ENCODE results near the gene FCRLA.
"Not testable (repeated sequence)": the region's sequence is repeated elsewhere in the genome, so short reads cannot be mapped to it uniquely, and the experiment has no call there.

Gene FCRLA

DNA sequence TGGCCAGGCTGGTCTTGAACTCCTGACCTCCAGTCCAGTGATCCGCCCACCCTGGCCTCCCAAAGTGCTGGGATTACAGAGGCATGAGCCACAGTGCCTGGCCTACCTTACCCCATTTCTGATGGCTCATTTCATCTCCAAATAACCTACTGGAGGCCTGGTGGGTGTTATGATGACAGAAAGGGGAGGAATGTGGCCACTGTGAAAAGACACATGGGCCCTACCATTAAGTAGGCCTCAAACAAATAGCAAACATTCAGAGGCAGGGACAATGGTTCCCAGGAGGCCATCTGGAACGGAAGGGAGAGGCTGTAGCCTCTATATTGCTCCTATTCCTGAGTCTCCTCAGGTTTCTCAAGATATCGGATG lies 932 bp upstream of the FCRLA start:
- no peak for DNase-seq (ENCODE audit: low read depth)

DNA sequence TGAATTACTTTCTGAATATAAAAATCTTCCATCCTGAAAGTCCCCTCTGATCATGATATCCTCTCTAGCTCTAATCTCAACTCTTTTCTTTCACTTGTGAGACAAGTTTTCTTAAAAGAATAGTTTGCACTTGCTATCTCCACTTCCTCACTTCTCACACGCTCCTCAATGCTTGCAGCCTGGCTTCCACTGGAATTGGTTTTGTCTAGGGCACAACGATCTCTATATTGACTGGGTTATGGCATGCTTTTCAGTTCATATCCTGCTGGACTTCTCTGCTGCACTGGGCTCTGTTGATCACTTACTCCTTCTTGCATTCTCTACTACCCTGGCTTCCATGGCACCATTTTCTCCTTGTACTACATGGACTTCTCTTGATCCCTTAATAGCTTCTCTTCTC lies 474 bp downstream of the FCRLA start:
- DNase-seq (ENCODE audit: low read depth) = no peak

DNA sequence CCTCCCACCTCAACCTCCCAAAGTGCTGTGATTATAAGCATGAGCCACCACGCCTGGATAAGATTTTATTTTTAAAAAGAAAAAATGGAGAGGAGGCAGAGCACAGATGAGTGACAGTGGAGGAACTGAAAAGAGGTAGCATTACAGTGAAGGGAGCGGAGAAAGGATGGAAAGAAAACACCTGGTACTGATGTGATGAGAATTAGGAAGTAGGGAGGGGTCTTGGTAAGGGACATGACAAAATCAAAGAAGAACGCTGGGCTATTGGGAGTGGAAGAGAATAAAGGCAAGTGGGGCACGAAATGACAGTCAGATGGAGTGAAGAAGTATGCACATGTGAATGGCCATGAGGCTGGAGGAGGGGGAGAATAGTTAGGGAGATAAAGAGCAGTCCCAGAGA lies 2.3 kb downstream of the FCRLA start:
- no peak for DNase-seq (ENCODE audit: low read depth)

DNA sequence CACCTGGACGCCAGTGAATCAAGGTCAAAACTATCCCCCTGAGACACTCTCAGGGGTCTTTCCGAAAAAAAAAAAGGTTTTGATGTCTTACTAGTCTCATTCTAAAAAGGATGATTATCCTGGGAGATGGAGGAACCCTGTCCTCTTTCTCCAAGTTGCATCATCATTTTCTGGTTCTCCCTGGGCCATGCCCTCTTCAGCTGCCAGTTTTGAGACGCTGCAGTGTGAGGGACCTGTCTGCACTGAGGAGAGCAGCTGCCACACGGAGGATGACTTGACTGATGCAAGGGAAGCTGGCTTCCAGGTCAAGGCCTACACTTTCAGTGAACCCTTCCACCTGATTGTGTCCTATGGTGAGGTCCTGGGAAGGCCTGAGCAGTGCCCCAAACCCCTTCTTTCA lies 3.5 kb downstream of the FCRLA start:
- no peak for DNase-seq (ENCODE audit: low read depth)

DNA sequence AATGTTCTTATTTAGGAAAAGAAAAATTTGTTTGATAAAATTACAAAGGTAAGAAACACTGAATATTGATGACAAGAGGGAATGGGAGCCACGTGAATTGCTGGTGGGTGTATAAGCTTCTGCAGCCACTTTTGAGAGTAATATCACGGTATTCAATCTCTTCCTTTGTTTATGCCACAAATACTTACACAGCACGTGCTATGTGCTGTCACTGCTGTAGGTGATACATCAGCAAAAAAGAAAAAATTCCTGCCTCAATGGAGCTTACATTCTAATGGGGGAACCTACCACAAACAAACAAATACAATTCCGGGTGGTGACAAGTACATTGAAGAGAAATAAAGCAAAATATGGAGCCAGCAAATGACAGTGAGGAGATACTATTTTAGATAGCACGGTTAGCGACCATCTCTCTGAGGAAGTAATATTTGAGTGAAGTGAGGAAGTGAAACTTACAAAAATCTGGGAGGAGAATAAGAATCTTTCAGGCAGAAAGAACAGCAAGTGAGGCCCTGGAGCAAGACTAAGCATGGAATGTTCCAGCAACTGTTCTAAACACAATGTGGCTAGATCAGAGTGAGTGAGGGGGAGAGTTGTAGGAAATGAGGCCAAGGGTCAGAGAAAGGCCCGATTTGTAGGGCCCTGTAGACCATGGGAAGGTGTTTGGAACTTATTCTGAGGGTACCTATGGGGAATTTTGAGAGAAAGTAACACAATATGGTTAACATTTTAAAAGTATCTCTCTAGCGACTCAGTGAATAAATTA lies 11.7 kb downstream of the FCRLA start:
- no peak for DNase-seq (ENCODE audit: low read depth)

DNA sequence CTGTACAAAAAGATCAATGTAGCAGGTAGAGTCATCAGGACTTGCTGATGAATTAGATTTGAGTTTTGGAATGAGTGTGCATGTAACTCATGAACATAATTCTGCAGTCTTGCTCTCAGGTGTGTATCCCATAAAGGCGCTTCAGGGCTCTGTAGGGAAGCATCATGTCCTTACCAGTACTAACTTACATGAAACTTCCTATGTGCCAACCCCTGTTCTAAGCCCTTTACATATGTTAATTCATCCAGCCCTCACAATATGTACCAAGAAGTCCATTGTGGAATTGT lies 12.2 kb downstream of the FCRLA start:
- DNase-seq (ENCODE audit: low read depth) = no peak

DNA sequence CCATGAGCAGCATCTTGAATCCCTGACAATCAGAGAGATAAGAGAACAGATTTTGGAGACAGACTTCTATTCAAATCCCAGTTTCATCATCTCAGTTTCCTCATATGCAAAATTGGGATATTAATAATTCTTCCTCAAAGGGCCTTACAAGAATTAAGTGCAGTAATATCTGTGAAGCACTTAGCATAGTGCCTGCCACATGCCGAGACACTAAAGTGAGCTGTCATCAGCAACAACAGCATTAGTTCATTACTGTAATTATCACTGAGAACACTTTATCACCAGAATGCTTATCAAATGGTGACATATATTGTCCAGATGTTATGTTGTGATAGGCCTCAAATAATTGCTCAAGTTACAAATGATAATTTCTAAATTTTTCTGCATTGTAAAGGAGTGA lies 13.4 kb downstream of the FCRLA start:
- DNase-seq (ENCODE audit: low read depth) = no peak

DNA sequence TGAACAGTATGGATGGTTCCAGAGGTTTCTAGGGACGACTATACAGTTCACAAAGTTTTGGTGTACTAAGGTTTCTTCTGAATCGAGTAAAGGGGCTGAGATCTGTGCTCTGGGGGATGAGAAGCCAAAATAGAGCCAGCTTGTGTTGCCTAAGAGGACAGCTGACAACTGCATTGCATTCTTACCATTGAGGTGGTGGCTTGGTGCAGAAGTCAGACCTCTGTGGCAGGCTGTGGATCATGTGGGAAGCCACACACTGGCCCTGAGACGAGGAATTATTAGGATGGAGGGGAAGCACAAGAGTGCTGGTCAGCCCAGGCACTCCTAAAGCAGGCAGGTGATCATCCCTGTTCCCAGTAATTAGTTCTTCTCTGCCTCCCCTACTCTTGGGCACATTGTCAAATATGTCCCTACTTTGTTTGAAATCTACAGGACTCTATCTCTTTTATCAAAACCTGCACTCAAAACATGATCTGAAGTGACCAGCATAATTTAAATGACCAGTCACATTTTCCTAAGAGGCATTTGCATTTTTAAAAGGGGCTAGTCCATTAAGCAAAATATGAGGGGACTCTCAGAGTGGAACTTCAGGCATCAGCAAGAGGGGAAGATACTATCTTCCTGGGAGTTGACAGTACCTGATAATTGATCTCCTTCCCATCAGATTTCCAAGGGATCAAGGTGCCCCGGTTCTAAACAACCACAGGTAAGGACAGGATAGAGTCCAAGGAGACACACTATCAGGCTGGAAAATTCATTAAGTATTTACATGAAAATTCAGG lies 14.1 kb downstream of the FCRLA start, which contains the start of gene FCRLB:
FCRLB (plus strand) TSS at position 589 of the 782 bp plus-strand sequence. CDS start 1,129 bp downstream, outside the sequence.
- no peak for DNase-seq (ENCODE audit: low read depth)

DNA sequence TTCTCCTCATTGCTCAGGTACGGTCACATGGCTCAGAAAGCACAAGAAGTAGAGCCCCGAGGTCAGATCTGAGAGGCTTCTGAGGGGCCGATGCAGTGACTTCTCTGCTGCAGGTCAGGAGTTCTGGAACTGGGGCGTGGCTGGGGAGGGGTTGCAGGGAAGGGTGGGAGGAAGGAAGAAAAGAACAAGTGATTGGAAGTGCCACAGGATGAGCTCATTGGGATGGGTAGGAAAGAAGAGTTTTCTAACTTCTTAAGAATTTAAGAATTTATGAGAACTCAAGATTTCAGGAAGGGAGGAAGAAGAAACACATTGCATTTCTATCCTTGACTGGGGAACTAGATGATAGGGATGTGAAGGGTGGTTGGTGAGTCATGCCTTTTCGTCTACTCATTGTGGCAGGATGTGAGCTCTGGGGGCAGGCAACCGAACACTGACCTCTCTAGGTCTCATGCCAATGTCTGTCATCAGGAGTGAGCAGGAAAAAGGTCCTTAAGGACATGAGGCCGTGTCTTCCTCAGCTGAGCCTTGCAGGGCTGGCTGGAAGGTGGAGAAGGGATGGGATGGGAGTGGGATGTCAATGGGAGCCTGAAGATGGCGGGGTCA lies 14.8 kb downstream of the FCRLA start:
- no peak for DNase-seq (ENCODE audit: low read depth)

DNA sequence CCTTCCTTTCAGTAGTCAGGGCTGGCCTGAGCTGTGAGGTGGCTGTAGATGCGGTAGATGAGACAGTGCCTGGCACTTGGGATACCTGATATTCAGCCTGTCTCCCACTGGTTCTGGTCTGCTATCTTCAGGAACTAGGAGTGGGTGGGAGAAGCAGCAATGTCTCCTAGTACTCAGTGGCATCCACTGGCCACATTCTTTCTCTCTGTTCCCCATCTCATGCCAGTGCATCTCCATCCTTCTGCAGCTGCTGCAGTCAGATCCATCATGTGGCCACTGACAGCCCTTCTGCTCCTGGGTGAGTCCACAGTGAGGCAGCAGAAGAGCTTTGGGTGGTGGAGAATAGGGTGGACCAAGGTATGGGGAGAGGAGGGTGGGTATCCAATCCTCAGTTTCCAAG lies 15.4 kb downstream of the FCRLA start:
- DNase-seq (ENCODE audit: low read depth) = no peak

DNA sequence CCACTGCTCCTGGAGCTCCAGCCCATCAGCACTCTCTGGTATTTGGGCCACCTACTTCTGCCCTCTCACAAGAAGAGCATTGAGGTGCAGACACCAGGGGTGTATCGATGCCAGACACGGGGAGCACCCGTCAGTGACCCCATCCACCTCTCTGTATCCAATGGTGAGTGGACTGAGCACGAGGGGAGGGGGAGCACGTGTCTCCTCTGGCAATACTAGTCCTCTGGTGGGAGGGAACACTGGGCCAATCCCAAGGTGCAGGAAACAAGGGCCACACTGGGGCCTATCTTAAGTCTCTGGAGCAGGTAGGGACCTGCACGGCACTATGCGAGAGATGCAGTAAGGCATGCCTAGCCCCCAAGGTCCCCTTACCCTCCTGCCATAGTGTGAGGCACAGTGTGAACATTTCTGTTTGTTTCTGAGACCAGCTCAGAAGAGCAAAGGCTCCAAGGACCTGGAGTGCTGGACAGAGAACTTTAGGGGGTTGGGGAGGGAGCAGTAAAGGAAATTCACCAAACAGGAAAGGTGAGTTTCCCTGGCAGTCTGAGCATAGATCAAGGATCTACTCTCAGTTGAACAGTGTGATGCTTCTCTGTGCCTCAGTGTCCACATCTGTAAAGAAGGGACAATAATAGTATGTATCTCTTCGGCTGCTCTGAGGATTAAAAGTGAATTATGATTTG lies 16.6 kb downstream of the FCRLA start:
- DNase-seq (ENCODE audit: low read depth) = no peak

DNA sequence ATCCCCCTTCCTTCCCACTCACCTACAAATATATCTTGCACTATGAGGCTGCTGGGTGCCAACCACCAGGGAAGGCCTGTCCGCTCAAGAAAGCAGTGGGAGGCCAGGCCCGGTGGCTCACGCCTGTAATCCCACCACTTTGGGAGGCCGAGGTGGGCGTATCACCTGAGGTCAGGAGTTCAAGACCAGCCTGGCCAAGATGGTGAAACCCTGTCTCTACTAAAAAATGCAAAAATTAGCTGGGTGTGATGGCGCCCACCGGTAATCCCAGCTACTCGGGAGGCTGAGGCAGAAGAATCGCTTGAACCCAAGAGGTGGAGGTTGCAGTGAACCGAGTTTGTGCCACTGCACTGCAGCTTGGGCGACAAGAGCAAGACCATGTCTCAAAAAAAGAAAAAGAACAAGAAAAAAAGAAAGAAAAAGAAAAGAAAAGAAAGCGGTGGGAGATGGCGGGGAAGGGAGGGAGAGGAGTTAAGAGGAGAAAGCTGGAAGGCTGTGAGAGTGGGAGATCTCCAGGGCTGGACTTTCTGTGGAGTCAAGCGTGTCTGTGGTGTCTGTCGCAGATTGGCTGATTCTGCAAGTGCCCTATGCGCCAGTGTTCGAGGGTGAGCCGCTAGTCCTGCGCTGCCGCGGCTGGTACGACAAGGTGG lies 18.4 kb downstream of the FCRLA start:
- DNase-seq (ENCODE audit: low read depth) = not testable (repeated sequence)

DNA sequence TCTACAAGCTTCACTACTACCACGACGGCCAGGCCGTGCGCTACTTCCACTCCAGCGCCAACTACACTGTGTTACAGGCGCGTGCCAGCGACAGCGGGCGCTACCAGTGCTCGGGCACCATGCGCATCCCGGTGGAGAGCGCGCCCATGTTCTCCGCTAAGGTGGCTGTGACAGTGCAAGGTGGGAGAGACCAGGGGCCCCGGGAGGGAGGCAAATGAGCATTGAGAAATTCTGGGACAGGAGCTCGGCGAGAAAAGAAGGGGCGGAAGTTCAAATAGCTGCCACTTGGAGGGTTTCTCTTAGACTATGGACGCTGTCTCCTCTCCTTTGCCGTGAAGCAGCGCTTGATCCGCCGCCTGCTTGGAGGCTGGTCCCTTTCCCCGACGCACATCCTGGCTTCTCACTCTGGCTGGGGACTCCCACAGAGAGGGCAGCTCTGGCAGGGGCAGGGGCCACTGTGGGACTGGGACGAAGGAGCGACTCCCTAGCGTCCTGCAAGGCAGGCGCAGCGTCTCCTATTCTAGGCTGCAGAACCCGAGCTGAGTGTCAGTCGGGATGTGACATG lies 19.0 kb downstream of the FCRLA start:
- no peak for DNase-seq (ENCODE audit: low read depth)

DNA sequence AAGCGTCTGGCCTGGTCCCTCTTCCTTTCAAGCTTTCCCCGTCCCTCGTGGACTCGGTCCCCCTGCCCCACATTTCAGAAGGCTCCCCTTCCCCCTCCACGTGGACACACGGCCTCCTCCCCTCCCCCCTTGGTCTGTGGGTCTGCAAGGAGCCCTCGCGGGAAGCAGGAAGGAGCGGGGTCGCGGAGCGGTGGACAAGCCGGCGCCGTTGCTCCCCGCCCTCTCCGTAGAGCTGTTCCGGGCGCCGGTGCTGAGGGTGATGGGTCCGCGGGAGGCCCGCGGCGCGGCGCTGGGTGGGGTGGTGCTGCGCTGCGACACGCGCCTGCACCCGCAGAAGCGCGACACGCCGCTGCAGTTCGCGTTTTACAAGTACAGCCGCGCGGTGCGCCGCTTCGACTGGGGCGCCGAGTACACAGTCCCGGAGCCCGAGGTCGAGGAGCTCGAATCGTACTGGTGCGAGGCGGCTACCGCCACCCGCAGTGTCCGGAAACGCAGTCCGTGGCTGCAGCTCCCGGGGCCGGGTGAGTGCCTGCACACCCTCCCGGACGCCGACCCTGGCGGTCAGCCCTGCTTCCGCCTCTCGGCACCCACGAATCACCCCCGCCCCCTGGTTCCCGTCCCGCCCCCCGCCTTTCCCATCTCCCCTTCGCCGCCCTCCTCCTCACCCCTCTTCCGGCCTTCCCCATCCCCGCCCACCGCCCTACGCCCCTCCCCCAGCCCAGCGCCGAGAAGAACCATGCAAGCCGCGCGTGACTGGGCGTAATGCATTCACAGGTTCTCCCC lies 19.6 kb downstream of the FCRLA start:
- peak; percentile 54 for DNase-seq (ENCODE audit: low read depth)

DNA sequence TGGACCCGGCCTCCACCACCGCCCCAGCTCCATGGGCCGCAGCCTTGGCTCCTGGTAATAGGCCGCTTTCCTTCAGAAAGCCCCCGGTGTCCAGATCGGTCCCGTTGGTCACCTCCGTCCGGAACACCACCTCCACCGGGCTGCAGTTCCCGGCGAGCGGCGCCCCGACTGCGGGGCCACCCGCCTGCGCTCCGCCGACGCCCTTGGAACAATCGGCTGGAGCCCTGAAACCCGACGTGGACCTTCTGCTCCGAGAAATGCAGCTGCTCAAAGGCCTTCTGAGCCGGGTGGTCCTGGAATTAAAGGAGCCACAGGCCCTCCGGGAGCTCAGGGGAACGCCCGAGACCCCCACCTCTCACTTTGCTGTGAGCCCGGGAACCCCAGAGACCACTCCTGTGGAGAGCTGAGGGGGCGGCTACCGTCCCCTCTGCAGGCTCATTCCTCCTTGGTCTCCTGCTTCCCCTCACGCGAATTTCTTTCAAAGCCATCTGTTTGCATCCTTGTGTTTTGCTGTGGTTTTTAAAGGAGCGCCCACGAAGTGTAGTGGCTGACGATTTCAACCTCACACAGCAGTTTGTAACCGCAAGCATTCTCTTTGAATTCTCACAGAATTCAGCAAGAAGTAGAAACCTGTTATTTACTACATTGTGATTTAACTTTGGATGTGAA lies 20.4 kb downstream of the FCRLA start:
- DNase-seq (ENCODE audit: low read depth) = no peak

DNA sequence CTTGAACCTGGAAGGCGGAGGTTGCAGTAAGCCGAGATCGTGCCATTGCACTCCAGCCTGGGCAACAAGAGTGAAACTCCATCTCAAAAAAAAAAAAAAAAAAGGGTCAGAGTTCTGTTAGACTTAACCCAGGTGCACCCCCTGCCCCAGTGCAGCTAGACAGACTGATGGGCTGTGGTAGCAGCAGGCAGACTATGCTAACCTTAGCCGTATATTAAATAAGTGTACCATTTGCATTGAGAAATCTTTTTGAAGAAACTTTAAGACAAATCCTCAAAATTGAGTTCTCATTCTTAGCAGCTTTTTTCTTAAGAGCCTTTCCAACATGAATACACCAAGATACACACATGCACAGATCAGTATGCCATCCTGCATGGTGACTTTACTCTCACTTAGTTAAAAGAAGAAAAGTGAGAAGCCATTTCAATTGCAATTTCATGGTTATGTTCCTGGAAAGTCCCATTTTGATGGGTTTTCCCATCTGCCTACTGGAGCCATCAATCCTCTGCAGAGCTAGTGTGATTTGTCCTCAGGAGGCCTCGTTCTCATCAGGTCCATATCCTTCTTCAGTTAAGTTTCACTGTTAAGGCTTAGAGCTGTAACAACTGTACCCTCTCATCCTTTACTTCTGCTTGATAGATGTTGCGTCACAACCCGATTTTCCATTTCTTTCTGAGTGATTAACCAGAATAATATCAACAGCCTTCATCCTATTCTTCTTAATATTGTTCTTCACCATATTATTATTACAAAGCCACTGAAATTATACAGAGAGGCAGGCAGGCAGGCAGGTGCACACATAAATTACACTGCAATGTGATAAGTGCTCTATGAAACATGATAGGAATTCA lies 21.6 kb downstream of the FCRLA start:
- no peak for DNase-seq (ENCODE audit: low read depth)

DNA sequence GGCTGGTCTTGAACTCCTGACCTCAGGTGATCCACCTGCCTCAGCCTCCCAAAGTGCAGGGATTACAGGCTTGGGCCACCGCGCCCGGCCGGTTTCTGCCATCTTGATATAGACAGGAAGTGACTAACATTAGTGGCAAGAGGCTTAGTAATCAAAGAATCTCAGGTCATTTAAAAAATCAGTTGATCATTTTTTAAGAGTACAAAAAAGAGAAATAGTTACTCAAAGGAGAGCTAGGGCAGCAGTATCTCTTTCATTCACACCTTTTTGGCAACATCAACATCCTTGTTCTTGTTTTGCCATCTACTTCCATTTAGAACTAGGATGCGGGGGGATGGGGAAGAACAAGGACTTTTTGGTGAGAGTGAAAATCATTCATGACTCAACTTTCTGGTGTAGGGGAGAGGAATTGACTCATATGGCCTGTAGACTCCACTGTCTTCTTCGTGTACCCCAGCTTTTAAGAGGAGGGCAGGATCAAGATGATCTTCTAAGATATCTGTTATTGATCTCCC lies 23.1 kb downstream of the FCRLA start:
- no peak for DNase-seq (ENCODE audit: low read depth)

DNA sequence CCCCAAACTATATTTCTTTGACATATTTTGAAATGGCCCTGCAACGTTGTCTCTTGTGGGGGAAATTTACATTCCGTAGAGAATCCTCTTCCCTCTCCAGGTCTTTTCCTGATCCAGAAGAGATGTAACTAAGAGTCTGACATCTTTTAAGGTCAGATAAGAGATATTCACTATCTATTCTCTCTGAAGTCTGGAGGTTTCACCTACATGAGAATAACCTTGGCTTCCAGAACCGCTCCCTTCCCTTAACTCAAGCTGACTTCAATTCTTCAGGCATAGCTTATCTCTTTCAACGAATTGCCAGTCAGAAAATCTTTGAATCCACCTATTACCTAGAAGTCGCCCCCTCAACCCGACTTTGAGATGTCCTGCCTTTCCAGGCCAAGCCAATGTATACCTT lies 24.2 kb downstream of the FCRLA start:
- DNase-seq (ENCODE audit: low read depth) = no peak

DNA sequence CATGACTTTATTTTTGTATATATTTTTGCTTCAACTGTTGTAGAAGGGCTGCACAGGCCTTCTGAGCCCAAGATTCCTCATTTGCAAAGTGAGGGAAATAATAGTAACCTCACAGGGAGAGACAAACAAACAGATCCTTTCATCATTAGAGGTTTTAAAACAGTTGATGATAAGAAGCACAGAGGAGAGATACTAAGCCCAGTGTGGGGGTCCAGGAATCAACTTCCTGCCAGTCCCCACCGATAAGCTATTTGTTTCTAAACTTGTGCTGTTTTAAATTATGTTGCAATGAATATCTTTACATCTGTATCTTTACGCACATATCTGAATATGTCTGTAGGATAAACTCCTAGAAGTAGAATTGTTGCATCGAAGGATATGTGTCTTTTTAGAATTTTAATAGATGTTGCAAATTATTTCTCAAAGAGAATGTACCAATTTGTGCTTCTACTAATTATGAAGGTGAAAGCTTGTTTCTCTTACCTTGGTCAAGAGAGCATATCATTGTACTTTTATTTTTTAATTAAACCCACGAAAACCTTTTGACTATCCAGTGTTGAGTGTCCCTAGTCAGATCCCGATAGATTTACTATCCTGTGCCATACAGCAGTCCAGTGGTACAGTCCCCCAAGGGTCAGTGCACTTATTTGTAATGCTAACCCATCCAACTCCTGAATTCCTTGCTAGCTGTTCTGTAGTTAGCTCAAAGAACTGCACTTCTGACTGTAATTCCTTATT lies 25.1 kb downstream of the FCRLA start:
- no peak for DNase-seq (ENCODE audit: low read depth)

Measured in activated gamma-delta T cell treated with anti-CD3 and anti-CD28 coated beads, Interleukin-2, amount 50 U/mL, for 16 hours (primary cell).